NCI-H226 (cell line): ENCODE results near the gene GRM5.
"Not testable (repeated sequence)": the region's sequence is repeated elsewhere in the genome, so short reads cannot be mapped to it uniquely, and the experiment has no call there.

ENCODE experiments used
- DNase-seq: peaks from one replicate; pipeline ENCODE4 v3.0.0-alpha.2; 2015

The GRM5 gene

GRCh38 chr11:89065651-89066201, at the start of gene GRM5:
Gene GRM5 (minus strand): TSS chr11:89065982. CDS start chr11:89047872, 18,110 bp downstream.
- not testable (repeated sequence) for DNase-seq

- not testable (repeated sequence) for DNase-seq
These were observed 32.2 kb upstream of the GRM5 start for GRCh38 chr11:89097956-89098355.

GRCh38 chr11:89093806-89094205, 28.0 kb upstream of the GRM5 start:
- not testable (repeated sequence) for DNase-seq

GRCh38 chr11:89084951-89085350, 19.2 kb upstream of the GRM5 start:
- DNase-seq, result not testable (repeated sequence)

GRCh38 chr11:89070911-89071310, 5.1 kb upstream of the GRM5 start:
- DNase-seq, result not testable (repeated sequence)

- DNase-seq, result no peak
These were observed 1.5 kb upstream of the GRM5 start for GRCh38 chr11:89067264-89067663.

- no peak for DNase-seq
These were observed 716 bp downstream of the GRM5 start for GRCh38 chr11:89065066-89065465.

- DNase-seq, result not testable (repeated sequence)
These were observed 2.3 kb downstream of the GRM5 start for GRCh38 chr11:89063481-89063951.

GRCh38 chr11:89062771-89063298, 2.9 kb downstream of the GRM5 start:
- not testable (repeated sequence) for DNase-seq

GRCh38 chr11:89061839-89062238, 3.9 kb downstream of the GRM5 start:
- not testable (repeated sequence) for DNase-seq

- DNase-seq, result not testable (repeated sequence)
These were observed 8.4 kb downstream of the GRM5 start for GRCh38 chr11:89057406-89057805.

- DNase-seq, result no peak
These were observed 13.6 kb downstream of the GRM5 start for GRCh38 chr11:89052220-89052619.

GRCh38 chr11:89047159-89047558, 18.6 kb downstream of the GRM5 start:
- DNase-seq, result not testable (repeated sequence)

- not testable (repeated sequence) for DNase-seq
These were observed 21.8 kb downstream of the GRM5 start for GRCh38 chr11:89043861-89044588.

GRCh38 chr11:89029671-89030070, 36.1 kb downstream of the GRM5 start:
- DNase-seq, result not testable (repeated sequence)

GRCh38 chr11:89021339-89021738, 44.4 kb downstream of the GRM5 start:
- no peak for DNase-seq

- peak; percentile 3 for DNase-seq
These were observed 45.8 kb downstream of the GRM5 start for GRCh38 chr11:89019827-89020547.

- no peak for DNase-seq
These were observed 49.6 kb downstream of the GRM5 start for GRCh38 chr11:89016214-89016613.

GRCh38 chr11:89015614-89016013, 50.2 kb downstream of the GRM5 start:
- DNase-seq, result no peak

GRCh38 chr11:89000852-89001251, 64.9 kb downstream of the GRM5 start:
- DNase-seq, result not testable (repeated sequence)

- DNase-seq, result no peak
These were observed 86.1 kb downstream of the GRM5 start for GRCh38 chr11:88979641-88980040.

GRCh38 chr11:88978992-88979391, 86.8 kb downstream of the GRM5 start:
- DNase-seq, result not testable (repeated sequence)

GRCh38 chr11:88975441-88975840, 90.3 kb downstream of the GRM5 start:
- not testable (repeated sequence) for DNase-seq
